ENCODE results near the gene HOXB6.
A peak's percentile ranks its signal among the peaks of the same experiment; 100 is the strongest.

HOXB6 gene

DNA sequence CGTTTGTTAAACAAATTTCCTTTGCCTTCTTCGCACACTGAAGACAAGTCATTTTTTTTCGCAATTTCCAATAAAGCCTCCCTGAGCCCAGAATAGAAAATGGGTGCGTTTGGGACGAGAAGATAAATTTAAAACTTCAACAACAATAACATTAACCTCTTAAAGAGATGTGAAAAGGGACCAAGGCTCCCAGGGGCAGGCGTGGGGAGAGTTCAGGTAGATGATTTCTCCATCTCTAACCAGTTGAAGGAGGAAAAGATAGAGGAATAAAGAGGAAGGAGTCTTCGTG is 25.4 kb downstream of the HOXB6 start:
- TF ChIP-seq EZH2phosphoT487 (IDR thresholded peaks at IDR 0.05; ENCODE audit: borderline replicate concordance) (no peak), CTCF (conservative IDR thresholded peaks at IDR 0.05; ENCODE audit: low read length) (no peak)
- H3K79me2 ChIP-seq (ENCODE audit: insufficient read depth, low read length), result peaks cover 98% of the 10 kb centered on the region
- H3K4me1 ChIP-seq (ENCODE audit: insufficient read depth, low read length, poor library complexity, severe bottlenecking), result peaks cover 62% of the 10 kb centered on the region
- no peaks in the 10 kb centered on the region for H3K9me3 ChIP-seq (ENCODE audit: insufficient read depth, low read depth, low read length)
- peak overlapping the region; percentile 89 for H3K4me3 ChIP-seq (ENCODE audit: low read length, poor library complexity, severe bottlenecking)
- peaks cover 81% of the 10 kb centered on the region for H4K20me1 ChIP-seq (ENCODE audit: insufficient read depth, low read length, poor library complexity, severe bottlenecking)
- H3K27me3 ChIP-seq (ENCODE audit: insufficient read depth, low read length, poor library complexity, severe bottlenecking), result peaks cover 31% of the 10 kb centered on the region
- peaks cover 60% of the 10 kb centered on the region for H3K36me3 ChIP-seq (ENCODE audit: insufficient read depth, low read length)
- no peaks in the 10 kb centered on the region for H3K9me2 ChIP-seq (replicated peaks; ENCODE audit: low read depth, low read length)
- H3F3A ChIP-seq (ENCODE audit: low read depth), result peaks cover 9% of the 10 kb centered on the region; the same call in 1 of the 2 replicates
- peak overlapping the region; percentile 100 for H3K9ac ChIP-seq (ENCODE audit: low read depth, low read length, poor library complexity, severe bottlenecking)
- H2AFZ ChIP-seq (ENCODE audit: low read length), result no peak overlapping the region
- H3K4me2 ChIP-seq (ENCODE audit: low read depth, low read length, poor library complexity, severe bottlenecking), result peak overlapping the region; percentile 98

- H3F3A ChIP-seq (ENCODE audit: low read depth), result peaks cover 10% of the 10 kb centered on the region
- no peak for TF ChIP-seq CTCF (conservative IDR thresholded peaks at IDR 0.05; ENCODE audit: low read length)
- H3K4me2 ChIP-seq (ENCODE audit: low read depth, low read length, poor library complexity, severe bottlenecking), result peak overlapping the region; percentile 98
- H3K36me3 ChIP-seq (ENCODE audit: insufficient read depth, low read length), result peaks cover 58% of the 10 kb centered on the region
- H2AFZ ChIP-seq (ENCODE audit: low read length), result no peak overlapping the region
- H4K20me1 ChIP-seq (ENCODE audit: insufficient read depth, low read length, poor library complexity, severe bottlenecking), result peaks cover 81% of the 10 kb centered on the region
- H3K4me1 ChIP-seq (ENCODE audit: insufficient read depth, low read length, poor library complexity, severe bottlenecking), result peaks cover 62% of the 10 kb centered on the region
- peak overlapping the region; percentile 100 for H3K9ac ChIP-seq (ENCODE audit: low read depth, low read length, poor library complexity, severe bottlenecking)
- H3K4me3 ChIP-seq (ENCODE audit: low read length, poor library complexity, severe bottlenecking), result peak overlapping the region; percentile 89
- H3K9me2 ChIP-seq (replicated peaks; ENCODE audit: low read depth, low read length), result no peaks in the 10 kb centered on the region
- H3K9me3 ChIP-seq (ENCODE audit: insufficient read depth, low read depth, low read length), result no peaks in the 10 kb centered on the region
- H3K79me2 ChIP-seq (ENCODE audit: insufficient read depth, low read length), result peaks cover 98% of the 10 kb centered on the region
- peaks cover 31% of the 10 kb centered on the region for H3K27me3 ChIP-seq (ENCODE audit: insufficient read depth, low read length, poor library complexity, severe bottlenecking)
Measured at GRCh38 chr17:48578616-48579470, 25.9 kb downstream of the HOXB6 start.

GRCh38 chr17:48577946-48578615 is 26.7 kb downstream of the HOXB6 start, which contains the start of gene HOXB4:
Gene HOXB4, minus strand, starts transcription at chr17:48578350. Its CDS starts 31 bp downstream, at chr17:48578319.
- H3K79me2 ChIP-seq (ENCODE audit: insufficient read depth, low read length), result peaks cover 98% of the 10 kb centered on the region
- peaks cover 79% of the 10 kb centered on the region for H4K20me1 ChIP-seq (ENCODE audit: insufficient read depth, low read length, poor library complexity, severe bottlenecking)
- H3K9ac ChIP-seq (ENCODE audit: low read depth, low read length, poor library complexity, severe bottlenecking), result peak within 1 kb of the TSS; percentile 100
- H3K9me2 ChIP-seq (replicated peaks; ENCODE audit: low read depth, low read length), result no peaks in the 10 kb centered on the region
- peaks cover 12% of the 10 kb centered on the region for H3F3A ChIP-seq (ENCODE audit: low read depth)
- peaks cover 62% of the 10 kb centered on the region for H3K4me1 ChIP-seq (ENCODE audit: insufficient read depth, low read length, poor library complexity, severe bottlenecking)
- TF ChIP-seq EZH2phosphoT487 (IDR thresholded peaks at IDR 0.05; ENCODE audit: borderline replicate concordance) (no peak), CTCF (conservative IDR thresholded peaks at IDR 0.05; ENCODE audit: low read length) (no peak)
- peaks cover 28% of the 10 kb centered on the region for H3K27me3 ChIP-seq (ENCODE audit: insufficient read depth, low read length, poor library complexity, severe bottlenecking)
- H3K4me2 ChIP-seq (ENCODE audit: low read depth, low read length, poor library complexity, severe bottlenecking), result peak within 1 kb of the TSS; percentile 98
- peak within 1 kb of the TSS; percentile 89 for H3K4me3 ChIP-seq (ENCODE audit: low read length, poor library complexity, severe bottlenecking)
- peaks cover 57% of the 10 kb centered on the region for H3K36me3 ChIP-seq (ENCODE audit: insufficient read depth, low read length)
- no peak within 1 kb of the TSS for H2AFZ ChIP-seq (ENCODE audit: low read length)
- H3K9me3 ChIP-seq (ENCODE audit: insufficient read depth, low read depth, low read length), result no peaks in the 10 kb centered on the region

Data from Loucy (cell line).